Liver (tissue), 9 donors: ENCODE data around the gene HOXC6. TPM values are rescaled to one million over a fixed set of nuclear protein-coding genes. Genes with fewer than 3 reads are reported as not detected.

Source experiments
- DNase-seq: peaks from one replicate; pipeline ENCODE4 v3.0.0-alpha.2; 2017; ENCODE audit warnings: low spot score
- H3K27ac ChIP-seq, 2 donors: one replicate each; pipeline ENCODE4 v1.7.0; 2013; ENCODE audit warnings: inconsistent platforms in 2 of 2, low read length in 2 of 2, control low read depth in 1 of 2, low read depth in 1 of 2, mild to moderate bottlenecking in 1 of 2
- H3K27me3 ChIP-seq, 4 donors: one replicate each; pipeline versions ENCODE4 v1.6.1 to v1.7.0; 2013; ENCODE audit warnings: low read length in 3 of 4, inconsistent platforms in 1 of 4, mild to moderate bottlenecking in 1 of 4, moderate library complexity in 1 of 4; ENCODE audit not compliant: control insufficient read depth in 4 of 4, insufficient read depth in 4 of 4
- H3K36me3 ChIP-seq, 4 donors: one replicate each; pipeline versions ENCODE4 v1.6.1 to v1.7.0; 2013; ENCODE audit warnings: low read length in 3 of 4, mild to moderate bottlenecking in 3 of 4, low read depth in 1 of 4, moderate library complexity in 1 of 4; ENCODE audit not compliant: control insufficient read depth in 4 of 4, insufficient read depth in 3 of 4
- H3K4me1 ChIP-seq, 4 donors: one replicate each; pipeline versions ENCODE4 v1.6.1 to v1.7.0; 2013; ENCODE audit warnings: low read length in 3 of 4, mild to moderate bottlenecking in 3 of 4, moderate library complexity in 1 of 4; ENCODE audit not compliant: control insufficient read depth in 4 of 4, insufficient read depth in 4 of 4
- H3K4me3 ChIP-seq, 3 donors: one replicate each; pipeline versions ENCODE4 v1.6.1 to v1.7.0; 2013; ENCODE audit warnings: low read length in 3 of 3, control low read depth in 1 of 3, low read depth in 1 of 3, mild to moderate bottlenecking in 1 of 3
- H3K9ac ChIP-seq, 2 donors: one replicate each; pipeline ENCODE4 v1.7.0; 2013; ENCODE audit warnings: low read length in 2 of 2, mild to moderate bottlenecking in 2 of 2, moderate library complexity in 2 of 2, control low read depth in 1 of 2, low read depth in 1 of 2
- H3K9me3 ChIP-seq, 4 donors: one replicate each; pipeline versions ENCODE4 v1.6.1 to v1.7.0; 2013; ENCODE audit warnings: low read length in 3 of 4; ENCODE audit not compliant: control insufficient read depth in 4 of 4
- ATF3 ChIP-seq: IDR thresholded peaks from 2 replicates; pipeline ENCODE4 v1.6.1; 2016; ENCODE audit warnings: antibody characterized with exemption
- CTCF ChIP-seq: fragments of 150-350 bp; IDR thresholded peaks from 2 replicates; pipeline ENCODE4 v1.5.1; 2017; ENCODE audit warnings: improper control_type of control experiment, low read depth, low read length; ENCODE audit not compliant: missing input control
- EGR1 ChIP-seq, 2 donors: IDR thresholded peaks; 2 replicates each; pipeline ENCODE4 v1.6.1; 2016 to 2018; ENCODE audit warnings: antibody characterized with exemption in 2 of 2, low read depth in 2 of 2
- FOXA1 ChIP-seq: IDR thresholded peaks from 2 replicates; pipeline ENCODE4 v1.6.1; 2016; ENCODE audit warnings: antibody characterized with exemption
- FOXA2 ChIP-seq: IDR thresholded peaks from 2 replicates; pipeline ENCODE4 v1.6.1; 2016; ENCODE audit warnings: antibody characterized with exemption
- GABPA ChIP-seq, 2 donors: IDR thresholded peaks in 1 of 2; conservative IDR thresholded peaks in 1 of 2; 2 replicates each; pipeline ENCODE4 v1.6.1; 2016; ENCODE audit warnings: antibody characterized with exemption in 2 of 2, mild to moderate bottlenecking in 1 of 2, moderate library complexity in 1 of 2
- MAX ChIP-seq: IDR thresholded peaks from 2 replicates; pipeline ENCODE4 v1.6.1; 2016; ENCODE audit warnings: antibody characterized with exemption
- RAD21 ChIP-seq, 2 donors: IDR thresholded peaks; 2 replicates each; pipeline ENCODE4 v1.6.1; 2016; ENCODE audit warnings: antibody characterized with exemption in 2 of 2, mild to moderate bottlenecking in 2 of 2
- RXRA ChIP-seq, 2 donors: IDR thresholded peaks; 2 replicates each; pipeline ENCODE4 v1.6.1; 2017 to 2018; ENCODE audit warnings: antibody characterized with exemption in 2 of 2, mild to moderate bottlenecking in 1 of 2
- TAF1 ChIP-seq: conservative IDR thresholded peaks from 2 replicates; pipeline ENCODE4 v1.6.1; 2016; ENCODE audit warnings: antibody characterized with exemption, mild to moderate bottlenecking
- YY1 ChIP-seq: IDR thresholded peaks from 2 replicates; pipeline ENCODE4 v1.6.1; 2016; ENCODE audit warnings: antibody characterized with exemption, mild to moderate bottlenecking
- WGBS: extraction: QIAGEN DNeasy Blood & Tissue Kit; methylation state at CpG from one replicate; pipeline ENCODE4 v1.1.7; 2013; 5-methylcytosine and 5-hydroxymethylcytosine counted together
- polyA plus RNA-seq, 2 donors: library from polyadenylated mRNA; stranded (reverse) in 1 of 2; unstranded in 1 of 2; fragments of 200-250 nt in 1 of 2; fragments of >200 nt in 1 of 2; fragmentation: Nextera tagmentation in 1 of 2; extraction: Ambion mirVana in 1 of 2; gene quantifications; one replicate each; pipeline versions ENCODE4 v1.2.1 to v1.2.3, GENCODE V29; 2013 to 2015
- total RNA-seq, 2 donors: library from RNA; depleted of rRNA; stranded (reverse); fragments of >200 nt; gene quantifications; one replicate each; pipeline ENCODE4 v1.2.3, GENCODE V29; 2014
- donor health status: healthy.
- donor health status: healthy.
- donor health status: healthy.
- donor health status: healthy.
- donor health status: healthy.

Gene HOXC6
- total and polyA plus RNA-seq, 4 donors, result 0.33 TPM; not detected in 3

- TF ChIP-seq RAD21 (IDR thresholded peaks at IDR 0.05) (no peak), ATF3 (no peak), CTCF (no peak), FOXA1 (no peak), TAF1 (no peak)
- Histone ChIP-seq H3K4me3 (no peak overlapping the region), H3K27ac (no peak overlapping the region), H3K27me3 (peaks cover 0 to 24% (median 13%) of the 10 kb centered on the region in 4 donors), H3K9me3 (no peaks in the 10 kb centered on the region), H3K36me3 (no peaks in the 10 kb centered on the region), H3K4me1 (no peaks in the 10 kb centered on the region), H3K9ac (no peak overlapping the region)
- WGBS, result 17% methylated on average over 24 of the region's 24 CpGs
- DNase-seq, result no peak
Measured at GRCh38 chr12:54054742-54055194, 26.5 kb downstream of the HOXC6 start.

GRCh38 chr12:54055552-54055951 lies 27.3 kb downstream of the HOXC6 start:
- Histone ChIP-seq H3K36me3 (no peaks in the 10 kb centered on the region), H3K27me3 (peaks cover 0 to 20% (median 11%) of the 10 kb centered on the region in 4 donors), H3K4me1 (no peaks in the 10 kb centered on the region), H3K9me3 (no peaks in the 10 kb centered on the region), H3K27ac (no peak overlapping the region), H3K9ac (no peak overlapping the region), H3K4me3 (no peak overlapping the region)
- no peak for DNase-seq
- TF ChIP-seq MAX (no peak), YY1 (no peak), TAF1 (no peak), ATF3 (no peak), FOXA1 (no peak)
- 54% methylated on average over 2 of the region's 2 CpGs for WGBS

- no peaks in the 10 kb centered on the region for H3K4me1 ChIP-seq
- DNase-seq, result no peak
- H3K9ac ChIP-seq, result no peak overlapping the region
- no peak overlapping the region for H3K4me3 ChIP-seq
- no peaks in the 10 kb centered on the region for H3K9me3 ChIP-seq
- H3K36me3 ChIP-seq, result no peaks in the 10 kb centered on the region
- H3K27ac ChIP-seq, result no peak overlapping the region
- peaks cover 0 to 20% (median 11%) of the 10 kb centered on the region in 4 donors for H3K27me3 ChIP-seq
- no peak for TF ChIP-seq TAF1
- TF ChIP-seq FOXA1, result no peak
- no peak for TF ChIP-seq FOXA2
- no peak for TF ChIP-seq GABPA (IDR thresholded peaks at IDR 0.05 in 1 of 2, conservative IDR thresholded peaks at IDR 0.05 in 1 of 2)
- TF ChIP-seq RXRA (IDR thresholded peaks at IDR 0.05), result no peak
- no peak for TF ChIP-seq EGR1 (IDR thresholded peaks at IDR 0.05; ENCODE audit: low read depth in 2 of 2)
- no peak for TF ChIP-seq RAD21 (IDR thresholded peaks at IDR 0.05)
Measured at GRCh38 chr12:54056110-54056509, 27.9 kb downstream of the HOXC6 start.
